IPS-18c (cell line): ENCODE results near the gene POU2F1.

Source experiments
- H3K4me3 ChIP-seq: 2 replicates; pipeline ENCODE4 v1.7.0; 2013; ENCODE audit warnings: low read depth, mild to moderate bottlenecking, low read length, moderate library complexity; ENCODE audit not compliant: insufficient read depth
- H3K9me3 ChIP-seq: one replicate; pipeline ENCODE4 v1.6.1; 2013; ENCODE audit warnings: mild to moderate bottlenecking, low read length, moderate library complexity; ENCODE audit not compliant: control insufficient read depth, insufficient read depth

Gene POU2F1

DNA sequence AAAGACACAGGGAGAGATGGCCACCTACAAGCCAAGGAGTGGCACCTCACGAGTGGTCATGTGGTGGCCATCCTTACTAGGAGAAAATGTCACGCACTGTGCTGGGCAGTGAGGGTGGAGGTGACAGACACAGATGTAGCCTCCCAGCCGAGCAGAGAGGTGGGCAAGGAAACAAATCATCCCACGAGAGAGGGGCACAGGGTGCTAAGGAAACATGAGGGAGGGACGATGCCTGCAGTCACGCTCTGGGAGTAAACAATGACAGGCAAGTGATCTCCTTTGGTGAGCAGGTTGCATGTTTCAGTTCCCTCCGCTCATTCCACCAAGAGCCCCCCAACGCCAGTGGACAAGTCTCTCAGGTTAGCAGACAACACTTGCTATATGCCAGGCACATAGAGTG, 231.8 kb downstream of the POU2F1 start:
- Histone ChIP-seq H3K4me3 (no peak overlapping the region), H3K9me3 (no peaks in the 10 kb centered on the region)

DNA sequence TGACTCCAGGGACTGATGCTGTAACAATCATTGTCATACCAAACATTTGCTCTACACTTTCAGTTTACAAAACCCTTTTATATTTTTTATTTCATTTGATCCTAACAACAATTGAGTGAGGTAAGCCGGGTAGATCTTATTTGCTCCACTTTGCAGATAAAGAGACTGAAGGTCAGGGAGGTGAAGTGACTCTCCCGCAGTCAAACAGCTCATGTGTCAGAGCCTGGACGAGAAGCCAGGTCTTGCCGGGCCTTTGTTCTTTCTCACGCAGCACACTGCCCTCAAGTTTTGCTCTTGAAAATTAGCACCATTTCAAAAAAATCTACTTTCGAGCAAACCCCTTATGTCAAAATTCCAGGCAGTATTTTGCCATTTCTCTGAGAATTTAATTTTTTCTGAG, 232.4 kb downstream of the POU2F1 start:
- H3K4me3 ChIP-seq: no peak overlapping the region
- H3K9me3 ChIP-seq: no peaks in the 10 kb centered on the region

DNA sequence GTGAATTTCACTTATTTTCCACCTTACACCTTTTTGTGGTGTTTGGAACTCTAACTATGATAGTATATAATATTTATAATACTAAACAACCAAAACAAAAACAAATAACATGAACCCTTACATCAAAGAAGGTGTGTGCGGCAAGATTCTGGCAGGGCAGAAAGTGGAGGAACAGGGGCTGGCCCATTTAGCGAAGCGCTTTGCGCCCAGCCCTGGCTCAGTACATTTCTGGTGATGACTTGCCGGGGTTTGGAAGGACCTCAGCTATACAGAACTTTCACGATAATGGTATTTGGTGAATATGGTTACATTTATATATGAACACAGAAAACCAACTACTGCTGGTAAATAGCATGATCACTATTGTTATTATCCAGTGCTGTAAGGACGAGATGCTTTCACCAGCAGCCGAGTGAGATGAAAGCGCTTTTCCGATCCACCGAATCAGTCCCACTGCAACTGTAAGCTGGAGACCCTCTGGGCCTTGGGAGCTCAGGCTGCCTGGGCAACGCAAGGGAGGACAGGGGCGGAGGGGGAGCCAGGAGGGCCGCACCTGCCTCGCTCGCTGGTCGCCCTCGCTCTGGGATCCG, 233.7 kb downstream of the POU2F1 start:
- peak overlapping the region; percentile 66 for H3K4me3 ChIP-seq

DNA sequence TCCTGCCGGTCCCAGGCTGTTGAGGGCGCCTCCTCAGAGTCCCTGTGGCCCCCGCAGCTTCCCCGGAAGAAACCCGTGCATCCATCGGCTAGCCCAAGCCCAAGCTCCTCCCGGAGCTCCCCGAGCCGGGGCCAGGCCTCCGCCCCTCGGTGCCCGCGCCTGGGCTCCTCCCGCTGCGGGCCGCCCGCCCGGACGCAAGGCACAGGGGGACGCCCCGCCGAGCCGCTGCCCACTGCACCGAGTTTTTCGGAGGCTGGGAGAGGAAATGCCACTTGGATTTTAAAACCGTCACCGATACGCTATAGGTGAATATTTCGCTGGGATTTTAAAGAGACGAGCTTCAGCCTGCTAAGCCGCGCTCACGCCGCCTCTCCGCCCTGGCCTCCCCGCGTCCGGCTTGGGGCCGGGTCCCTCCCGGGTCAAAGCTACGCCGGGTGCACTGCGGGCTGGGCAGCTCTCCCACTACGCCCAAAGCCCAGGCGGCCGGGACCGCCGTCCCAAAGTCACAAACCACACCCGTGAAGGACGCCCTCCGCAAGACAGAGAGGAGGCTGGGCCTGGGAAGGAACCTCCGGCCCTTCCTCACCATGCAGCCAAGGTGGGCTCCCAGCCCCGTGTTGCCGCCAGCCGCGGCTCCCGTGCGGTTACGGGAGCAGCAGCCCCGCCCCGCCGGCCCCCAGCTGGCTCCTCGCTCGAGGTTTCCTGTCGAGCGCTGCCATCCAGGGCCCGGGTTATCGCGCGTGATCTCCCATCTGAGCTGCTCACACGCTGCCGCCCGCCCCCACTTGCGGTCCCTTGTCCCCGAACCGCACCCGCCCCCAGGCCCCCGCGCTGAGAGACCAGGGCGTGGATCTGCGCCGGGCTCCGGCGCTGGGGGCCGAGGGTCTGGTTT, 234.5 kb downstream of the POU2F1 start:
- H3K4me3 ChIP-seq: peak overlapping the region; percentile 66

More for the DNA sequence above, 233.7 kb downstream of the POU2F1 start:
- no peaks in the 10 kb centered on the region for H3K9me3 ChIP-seq

DNA sequence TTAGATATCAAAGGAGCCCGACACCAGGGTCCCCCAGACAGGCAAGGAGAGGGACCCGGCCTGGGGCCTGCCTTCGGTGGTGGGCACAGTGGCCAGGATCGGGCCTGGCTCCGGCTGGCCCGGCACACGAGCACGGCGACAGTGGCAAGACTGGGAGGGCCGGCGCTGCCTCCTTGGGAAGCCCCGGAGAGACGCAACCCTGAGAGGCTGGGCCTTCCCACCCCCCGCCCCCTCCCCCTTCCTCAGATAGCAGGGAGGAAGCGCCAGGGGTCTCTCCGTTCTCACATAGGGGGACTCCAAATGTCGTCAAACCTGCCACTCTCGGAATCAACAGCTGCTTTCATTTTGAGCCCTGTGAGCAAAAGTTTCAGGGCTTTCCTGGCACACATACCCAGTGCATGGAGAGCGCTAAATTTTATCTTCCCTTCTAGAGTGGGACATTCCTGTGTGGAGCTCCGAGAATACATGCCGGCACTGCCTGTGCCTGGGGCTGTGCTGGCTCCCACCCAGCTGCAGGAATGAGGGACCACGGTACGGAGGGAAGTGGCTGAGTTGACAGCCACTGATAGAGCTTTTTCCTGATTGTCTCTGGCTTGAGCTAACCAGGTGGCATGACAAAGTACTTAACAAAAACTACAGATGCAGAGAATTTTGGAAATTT, 235.2 kb downstream of the POU2F1 start:
- Histone ChIP-seq H3K9me3 (no peaks in the 10 kb centered on the region), H3K4me3 (peak overlapping the region; percentile 66)

More for the DNA sequence above, 234.5 kb downstream of the POU2F1 start:
- no peaks in the 10 kb centered on the region for H3K9me3 ChIP-seq

DNA sequence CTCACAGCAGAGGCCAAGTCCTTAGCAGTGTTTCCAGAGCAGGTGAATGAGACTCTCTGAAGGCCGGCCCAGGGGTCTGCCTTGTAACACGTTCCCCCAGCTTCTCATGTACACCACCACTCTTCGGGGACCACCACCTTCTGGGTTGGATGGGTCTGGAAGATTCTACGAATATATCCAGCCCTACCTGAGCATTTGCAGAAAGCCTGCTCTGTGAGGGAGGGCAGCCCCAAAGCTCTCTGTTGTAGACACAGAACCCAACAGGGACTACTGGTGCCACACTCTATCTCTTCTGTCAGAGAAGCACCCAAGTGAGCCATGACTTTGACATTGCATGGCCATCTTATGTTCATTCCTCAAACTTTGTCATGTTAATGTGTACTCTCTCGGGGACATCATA, 235.8 kb downstream of the POU2F1 start:
- H3K4me3 ChIP-seq: no peak overlapping the region

DNA sequence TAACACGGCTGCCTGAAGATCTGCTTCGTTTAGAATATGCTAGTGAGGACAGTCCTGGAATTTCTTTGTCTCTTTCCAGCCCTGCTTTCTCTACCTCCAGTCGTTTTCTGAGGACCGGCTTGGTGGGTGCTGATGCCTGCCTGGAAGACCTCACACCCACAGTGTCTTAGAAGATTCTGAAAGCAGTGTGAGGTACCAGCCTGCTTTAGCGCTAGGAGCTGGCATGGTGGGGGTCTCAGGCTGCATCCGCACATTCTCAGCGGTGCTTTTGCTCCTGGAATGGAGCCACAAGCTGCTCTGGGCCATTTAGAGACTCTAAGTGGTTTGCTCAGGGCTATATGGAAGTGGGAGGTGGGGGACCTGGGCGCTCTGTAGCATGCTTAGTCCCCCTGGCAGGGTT, 236.2 kb downstream of the POU2F1 start:
- no peaks in the 10 kb centered on the region for H3K9me3 ChIP-seq
- H3K4me3 ChIP-seq: no peak overlapping the region; the same call in 1 of the 2 replicates

More for the DNA sequence above, 235.8 kb downstream of the POU2F1 start:
- no peaks in the 10 kb centered on the region for H3K9me3 ChIP-seq

DNA sequence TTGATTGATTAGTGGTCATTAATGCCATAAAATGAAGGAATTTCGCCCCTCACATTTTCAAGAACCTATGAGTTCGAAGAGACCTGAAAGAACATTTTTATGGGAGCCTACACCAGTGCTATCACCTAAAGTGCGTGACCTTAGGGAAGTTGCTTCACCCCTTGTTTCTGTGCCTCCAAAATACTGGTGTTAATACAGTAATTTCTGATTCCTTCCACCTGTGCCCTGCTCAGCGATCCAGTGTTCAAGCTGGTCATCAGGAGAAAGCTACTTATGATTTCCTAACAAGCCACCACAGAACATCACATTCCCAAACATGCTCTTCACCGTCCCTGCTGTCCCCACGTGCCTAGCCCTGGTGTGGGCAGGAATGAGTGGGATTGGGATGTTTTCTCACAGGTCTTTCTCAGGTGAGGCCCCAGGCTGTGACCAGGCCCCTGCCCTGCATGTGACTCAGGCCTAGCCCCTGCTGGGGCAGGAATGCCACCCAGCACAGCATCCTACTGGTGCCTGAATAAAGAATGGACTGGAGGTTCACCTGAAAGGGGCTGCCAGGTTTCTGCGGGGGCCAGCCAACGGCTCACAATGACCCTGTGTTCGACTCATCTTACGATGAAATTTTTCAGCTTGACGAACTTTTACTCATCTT, 237.4 kb downstream of the POU2F1 start:
- Histone ChIP-seq H3K9me3 (no peaks in the 10 kb centered on the region), H3K4me3 (no peak overlapping the region)

DNA sequence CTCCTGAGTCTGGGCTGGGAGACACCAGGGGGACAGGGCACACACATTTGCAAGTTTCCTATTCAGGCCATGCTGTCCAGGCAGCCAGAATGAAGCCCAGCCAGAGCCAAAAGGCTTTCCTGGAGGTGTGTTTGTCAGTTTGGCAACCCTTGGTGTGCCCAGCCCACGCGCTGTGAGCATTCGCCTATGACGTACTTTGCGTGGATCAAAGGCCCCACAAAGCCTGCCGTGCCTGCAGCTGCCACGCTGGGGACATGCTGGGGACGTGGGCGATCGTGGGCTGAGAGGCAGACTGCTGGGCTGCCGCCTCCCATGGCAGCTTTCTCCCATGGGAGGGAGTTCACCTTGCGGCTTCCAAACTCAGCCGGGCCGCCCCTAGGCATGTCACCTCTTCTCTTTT, 240.2 kb downstream of the POU2F1 start:
- no peak overlapping the region for H3K4me3 ChIP-seq
- H3K9me3 ChIP-seq: no peaks in the 10 kb centered on the region

DNA sequence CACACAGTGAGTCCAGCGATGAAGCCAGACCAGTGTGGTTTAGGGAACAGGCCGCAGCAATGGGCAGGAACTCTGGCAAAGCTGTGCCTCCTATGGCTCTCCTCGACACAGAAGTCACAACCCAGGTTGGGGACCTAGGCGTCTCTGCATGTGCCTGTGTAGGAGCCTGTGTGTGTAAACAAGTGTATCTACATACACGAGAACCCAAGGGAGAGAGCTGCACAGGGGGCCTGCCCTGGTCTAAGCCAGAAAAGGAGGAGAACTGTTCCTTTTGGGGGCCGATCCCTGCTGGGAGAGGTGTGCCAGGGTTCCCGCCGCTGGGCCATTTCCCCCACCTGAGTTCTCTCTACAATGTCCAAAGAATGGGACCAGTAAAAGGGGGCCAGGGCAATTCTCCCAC, 241.7 kb downstream of the POU2F1 start:
- H3K9me3 ChIP-seq: no peaks in the 10 kb centered on the region
- no peak overlapping the region for H3K4me3 ChIP-seq

DNA sequence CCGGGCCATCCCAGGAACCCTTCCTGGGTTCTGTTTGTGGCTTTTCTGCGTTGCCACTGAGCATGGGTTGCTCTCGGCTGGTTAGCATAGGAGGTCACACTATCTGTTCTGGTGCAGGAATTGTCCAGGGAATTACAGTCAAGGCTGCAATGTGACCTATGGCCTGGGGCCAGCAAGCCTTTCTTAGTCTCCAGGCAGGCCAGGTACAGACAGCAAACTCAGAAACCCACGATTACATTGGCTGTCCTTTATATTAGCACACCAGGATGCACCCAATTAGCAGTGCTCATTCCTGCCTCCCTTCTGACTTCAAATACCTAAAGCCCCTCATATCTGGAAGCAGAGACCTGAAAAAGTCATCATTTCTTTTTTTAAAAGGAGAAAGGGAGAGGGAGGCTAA, 242.4 kb downstream of the POU2F1 start:
- H3K9me3 ChIP-seq: no peaks in the 10 kb centered on the region
- H3K4me3 ChIP-seq: no peak overlapping the region

DNA sequence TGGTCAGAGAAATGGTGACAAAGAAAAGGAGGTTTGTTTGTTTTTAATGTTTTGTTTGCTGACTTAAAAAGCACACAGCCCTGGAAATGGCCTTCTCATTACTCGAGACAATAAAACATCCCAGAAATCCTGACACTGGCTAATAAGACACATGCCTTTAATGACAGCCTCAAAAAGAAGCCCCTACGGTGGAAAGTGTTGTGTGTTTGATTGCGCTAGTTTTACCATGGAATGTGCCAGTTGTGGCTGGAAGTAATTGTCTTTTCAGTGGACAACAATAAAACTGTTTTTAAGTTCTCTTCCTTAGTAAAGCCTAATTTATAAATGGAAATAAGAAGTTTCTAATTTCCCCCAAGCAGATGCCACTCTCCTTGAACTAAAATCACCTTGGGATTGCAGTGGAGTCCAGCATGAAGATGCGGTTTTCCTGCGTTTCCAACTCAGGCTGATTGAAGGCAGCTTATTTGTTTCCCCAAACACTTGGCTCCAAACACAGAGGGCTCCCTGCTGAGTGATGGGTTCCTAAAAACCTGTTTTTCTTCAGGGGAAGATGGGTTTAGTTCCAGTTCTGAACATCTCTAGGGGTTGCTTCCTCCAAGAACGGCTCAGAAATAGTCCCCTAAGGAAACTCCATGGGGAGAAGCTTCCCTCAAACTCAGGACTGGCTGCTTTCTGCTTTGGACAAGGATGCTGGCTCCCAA, 243.3 kb downstream of the POU2F1 start:
- H3K4me3 ChIP-seq: no peak overlapping the region
- no peaks in the 10 kb centered on the region for H3K9me3 ChIP-seq

DNA sequence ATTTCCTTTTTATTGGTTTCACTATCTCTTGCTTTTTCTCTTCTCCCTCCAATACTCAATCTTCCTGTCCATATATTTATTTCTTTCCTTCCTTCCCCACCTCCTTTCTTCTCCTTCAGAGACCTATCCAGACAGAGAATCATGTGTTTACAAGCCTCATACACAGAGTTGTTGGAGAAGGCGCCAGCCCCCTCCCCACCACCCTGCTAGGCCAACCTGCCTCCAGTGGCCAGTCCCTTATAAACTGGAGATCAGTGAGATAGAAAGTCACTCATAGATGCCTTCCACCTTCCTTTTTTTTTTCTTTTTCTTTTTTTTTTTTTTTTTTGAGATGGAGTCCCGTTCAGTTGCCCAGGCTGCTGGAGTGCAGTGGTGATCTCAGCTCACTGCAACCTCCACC, 244.3 kb downstream of the POU2F1 start:
- Histone ChIP-seq H3K9me3 (no peaks in the 10 kb centered on the region), H3K4me3 (no peak overlapping the region)

DNA sequence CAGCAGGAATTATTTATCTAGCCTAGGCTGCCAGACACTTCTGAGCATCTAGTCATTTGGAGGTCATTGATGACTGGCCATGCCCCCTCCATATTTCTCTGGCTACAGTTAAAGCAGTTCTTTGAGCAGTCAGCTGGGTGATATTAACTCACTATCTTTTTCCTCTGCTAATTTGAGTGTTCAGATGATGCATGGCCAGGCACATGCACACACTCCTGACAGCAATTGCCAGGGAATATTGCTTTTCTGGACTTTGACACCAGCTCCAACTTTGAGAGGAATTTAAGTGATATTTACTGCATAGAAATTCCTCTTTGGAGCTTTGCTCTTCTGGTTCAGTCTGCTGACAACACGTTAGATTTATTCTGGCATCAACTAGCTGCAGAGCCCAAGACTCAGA, 245.1 kb downstream of the POU2F1 start:
- H3K9me3 ChIP-seq: no peaks in the 10 kb centered on the region
- no peak overlapping the region for H3K4me3 ChIP-seq

DNA sequence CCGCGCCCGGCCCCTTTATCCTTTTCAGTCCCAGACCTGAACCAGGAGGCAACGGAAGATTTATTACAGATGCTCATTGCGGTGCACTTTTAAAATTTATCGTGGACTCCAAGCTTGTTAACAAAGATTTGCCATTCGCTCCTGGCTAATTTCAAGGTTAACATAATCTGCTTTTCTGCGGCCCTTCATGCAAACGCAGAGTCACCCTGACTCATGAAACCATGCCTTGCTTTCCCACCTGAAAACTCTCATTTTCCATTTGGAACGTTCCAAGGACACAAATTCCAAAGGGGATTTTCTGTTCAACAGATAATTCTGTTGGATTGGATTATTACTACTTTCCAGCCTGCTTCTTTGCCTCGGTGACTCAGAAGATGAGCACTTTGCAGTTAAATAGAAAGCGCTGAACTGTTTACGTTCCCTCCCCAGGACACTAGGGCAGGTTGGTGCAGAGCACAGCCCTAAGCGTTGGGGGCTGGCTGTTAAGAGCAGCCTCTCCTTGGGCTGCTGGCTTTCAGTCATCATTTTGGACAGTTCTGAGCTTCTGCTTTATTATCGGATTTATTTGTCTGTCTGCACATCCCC, 246.5 kb downstream of the POU2F1 start:
- H3K4me3 ChIP-seq: no peak overlapping the region
- no peaks in the 10 kb centered on the region for H3K9me3 ChIP-seq

DNA sequence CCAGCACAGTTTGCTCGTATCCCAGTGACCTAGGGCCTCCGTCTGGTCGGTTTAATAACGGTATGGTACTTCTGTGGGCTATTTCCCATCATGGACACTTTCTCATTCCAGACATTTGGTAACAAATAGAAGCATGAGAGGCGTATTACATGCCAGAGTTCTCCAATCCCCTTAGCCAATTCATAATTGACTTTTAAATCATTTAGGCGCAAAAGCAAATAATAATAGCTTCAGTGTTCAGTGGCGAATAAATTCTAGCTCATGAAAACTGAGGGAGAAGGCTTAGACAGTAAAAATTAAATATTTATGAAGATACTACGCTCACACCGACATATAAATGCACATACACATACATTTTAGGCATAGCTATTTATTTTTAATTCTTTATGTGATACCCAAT, 247.1 kb downstream of the POU2F1 start:
- H3K9me3 ChIP-seq: no peaks in the 10 kb centered on the region
- H3K4me3 ChIP-seq: no peak overlapping the region
